BE2C (cell line): ENCODE data around the gene TNS3.

Source experiments
- DNase-seq: peaks from one replicate; pipeline ENCODE4 v3.0.0-alpha.2; 2020
- H3K27me3 ChIP-seq: fragments of 250-450 bp; sonication (Bioruptor Pico); 2 replicates; pipeline ENCODE4 v1.5.1; 2020; ENCODE audit warnings: mild to moderate bottlenecking
- H3K36me3 ChIP-seq: fragments of 250-450 bp; sonication (Bioruptor Pico); 2 replicates; pipeline ENCODE4 v1.5.1; 2020; ENCODE audit warnings: mild to moderate bottlenecking
- H3K4me1 ChIP-seq: fragments of 250-450 bp; sonication (Bioruptor Pico); 2 replicates; pipeline ENCODE4 v1.5.1; 2020
- H3K4me3 ChIP-seq: 2 replicates; pipeline ENCODE4 v1.5.1; 2011; ENCODE audit warnings: low read depth, low read length
- H3K9me3 ChIP-seq: fragments of 250-450 bp; sonication (Bioruptor Pico); 2 replicates; pipeline ENCODE4 v1.5.1; 2020
- CTCF ChIP-seq: IDR thresholded peaks from 2 replicates; pipeline ENCODE4 v1.5.1; 2012; ENCODE audit warnings: mild to moderate bottlenecking, low read depth, low read length

The TNS3 gene

GRCh38 chr7:47490501-47491265, 91.2 kb downstream of the TNS3 start:
- no peaks in the 10 kb centered on the region for H3K9me3 ChIP-seq
- DNase-seq = no peak
- H3K4me1 ChIP-seq = peaks cover 7% of the 10 kb centered on the region; the same call in 1 of the 2 replicates
- H3K4me3 ChIP-seq = no peak overlapping the region
- TF ChIP-seq CTCF = no peak
- H3K36me3 ChIP-seq = no peaks in the 10 kb centered on the region
- H3K27me3 ChIP-seq = no peaks in the 10 kb centered on the region

- H3K27me3 ChIP-seq = no peaks in the 10 kb centered on the region
- H3K36me3 ChIP-seq = no peaks in the 10 kb centered on the region
- DNase-seq = no peak
- no peak for TF ChIP-seq CTCF
- no peaks in the 10 kb centered on the region for H3K9me3 ChIP-seq
- no peak overlapping the region for H3K4me3 ChIP-seq
- H3K4me1 ChIP-seq = peaks cover 7% of the 10 kb centered on the region; the same call in 1 of the 2 replicates
These were observed 92.3 kb downstream of the TNS3 start for GRCh38 chr7:47489624-47490023.

- Histone ChIP-seq H3K4me3 (no peak overlapping the region), H3K4me1 (peaks cover 7% of the 10 kb centered on the region; the same call in 1 of the 2 replicates), H3K9me3 (no peaks in the 10 kb centered on the region), H3K27me3 (no peaks in the 10 kb centered on the region), H3K36me3 (no peaks in the 10 kb centered on the region)
- DNase-seq = no peak
- no peak for TF ChIP-seq CTCF
These were observed 93.0 kb downstream of the TNS3 start for GRCh38 chr7:47488969-47489342.

- TF ChIP-seq CTCF = no peak
- DNase-seq = no peak
- Histone ChIP-seq H3K36me3 (no peaks in the 10 kb centered on the region), H3K27me3 (no peaks in the 10 kb centered on the region), H3K4me1 (peaks cover 7% of the 10 kb centered on the region; the same call in 1 of the 2 replicates), H3K4me3 (no peak overlapping the region), H3K9me3 (no peaks in the 10 kb centered on the region)
These were observed 93.5 kb downstream of the TNS3 start for GRCh38 chr7:47488201-47488968.

GRCh38 chr7:47485640-47486435, 96.1 kb downstream of the TNS3 start:
- no peaks in the 10 kb centered on the region for H3K9me3 ChIP-seq
- no peaks in the 10 kb centered on the region for H3K36me3 ChIP-seq
- H3K4me3 ChIP-seq = no peak overlapping the region
- TF ChIP-seq CTCF = no peak
- no peak for DNase-seq
- peaks cover 22% of the 10 kb centered on the region for H3K4me1 ChIP-seq
- H3K27me3 ChIP-seq = no peaks in the 10 kb centered on the region
